Right lobe of liver (tissue), 6 donors: ENCODE results near the gene NBDY. TPM values are rescaled to one million over a fixed set of nuclear protein-coding genes. Genes with fewer than 3 reads are reported as not detected.

ENCODE experiments used
- ATAC-seq, 4 donors: fragments of 200-7000 bp; cut with Tn5 transposase; one replicate each; pipeline ENCODE4 v1.9.1; 2020; ENCODE audit warnings: mild to moderate bottlenecking in 4 of 4, moderate library complexity in 4 of 4
- DNase-seq, 3 donors: peaks; one replicate each; pipeline ENCODE4 v3.0.0-alpha.2; 2020
- H3K27ac ChIP-seq, 3 donors: fragments of 200-600 bp; one replicate each; pipeline ENCODE4 v1.8.0; 2022
- H3K27me3 ChIP-seq, 2 donors: fragments of 200-600 bp; one replicate each; pipeline ENCODE4 v1.8.0; 2022
- H3K36me3 ChIP-seq, 4 donors: fragments of 200-600 bp; sonication (generic) in 1 of 4; one replicate each; pipeline versions ENCODE4 v1.5.1 to v1.8.0; 2017 to 2022; ENCODE audit warnings: control low read depth in 1 of 4
- H3K4me1 ChIP-seq, 4 donors: fragments of 200-600 bp; sonication (generic) in 1 of 4; one replicate each; pipeline versions ENCODE4 v1.5.1 to v1.8.0; 2017 to 2022; ENCODE audit warnings: control low read depth in 1 of 4
- H3K4me3 ChIP-seq, 3 donors: fragments of 200-600 bp; one replicate each; pipeline ENCODE4 v1.8.0; 2022
- H3K9me3 ChIP-seq, 4 donors: fragments of 200-600 bp; sonication (generic) in 1 of 4; one replicate each; pipeline versions ENCODE4 v1.5.1 to v1.8.0; 2017 to 2022; ENCODE audit warnings: control low read depth in 1 of 4
- CTCF ChIP-seq, 4 donors: fragments of 200-600 bp in 3 of 4; fragments of 450-650 bp in 1 of 4; IDR thresholded peaks; one replicate each; pipeline versions ENCODE4 v1.5.1 to v1.8.0; 2016 to 2022; ENCODE audit warnings: antibody characterized with exemption in 4 of 4, mild to moderate bottlenecking in 2 of 4
- POLR2A ChIP-seq: fragments of 450-650 bp; IDR thresholded peaks from one replicate; pipeline ENCODE4 v1.6.1; 2017; ENCODE audit warnings: antibody characterized with exemption, mild to moderate bottlenecking
- WGBS: methylation state at CpG from one replicate; pipeline ENCODE4 v1.1.6; 2018; ENCODE audit warnings: low coverage, low lambda C conversion rate; ENCODE audit not compliant: insufficient coverage; ENCODE audit errors: missing lambda C conversion rate; 5-methylcytosine and 5-hydroxymethylcytosine counted together
- intact Hi-C, 2 donors: fragments of 100-400 bp; cut with DNase I; formaldehyde crosslinking; loops; one replicate each; pipeline versions ENCODE4 v1.11.2 to v1.14.1; 2022
- total RNA-seq, 6 experiments: library from RNA; depleted of rRNA in 2 of 6; stranded (reverse); fragments of >200 nt in 2 of 6; fragmentation: NEBNext Ultra II Directional in 3 of 6; extraction: Animal tissue kit (Norgen Biotek cat#: 25700) in 3 of 6; gene quantifications; one replicate each; pipeline versions ENCODE4 v1.1.0 to v1.2.4, GENCODE V29; 2016 to 2023
- donor health status: DM: no; HTN: yes; CAD: no.
- donor health status: DM: no; HTN: no; CAD: no.
- donor health status: DM: no; HTN: no; CAD: no.
- donor health status: DM: no; HTN: yes; CAD: no.
- donor health status: DM: no; HTN: yes; CAD: no.

NBDY gene
- total RNA-seq, 6 experiments from 2014 or later, result 2.8 to 10.0 (median 5.4) TPM

DNA sequence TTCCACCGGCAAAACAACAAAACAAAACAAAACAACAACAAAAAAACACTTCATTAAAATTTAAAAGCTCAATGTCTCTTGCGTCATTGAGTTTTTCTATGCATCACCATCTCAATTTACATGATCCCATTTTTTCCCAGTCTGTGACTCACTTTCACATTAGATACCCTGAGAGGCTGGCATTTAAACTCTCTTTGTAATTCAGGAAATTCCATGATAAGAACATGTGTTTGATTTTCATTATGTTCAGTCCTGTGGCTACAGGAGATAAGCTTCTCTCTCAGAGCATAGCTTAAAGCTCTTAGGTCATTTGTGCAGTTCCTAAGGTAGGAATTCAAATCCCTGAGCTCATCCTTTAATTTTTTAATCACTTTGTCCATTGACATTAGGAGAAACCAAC is 104.6 kb downstream of the NBDY start:
- TF ChIP-seq POLR2A (no peak), CTCF (IDR thresholded peaks at IDR 0.05) (no peak)
- H3K4me3 ChIP-seq, result no peak overlapping the region
- intact Hi-C loops, result no loop called here
- H3K27ac ChIP-seq, result no peak overlapping the region
- DNase-seq (no peak), ATAC-seq (no peak)
- no peaks in the 10 kb centered on the region for H3K27me3 ChIP-seq
- H3K9me3 ChIP-seq, result no peaks in the 10 kb centered on the region
- no peaks in the 10 kb centered on the region for H3K4me1 ChIP-seq
- no peaks in the 10 kb centered on the region for H3K36me3 ChIP-seq
- 83% methylated on average over 2 of the region's 2 CpGs for WGBS

GRCh38 chrX:56853436-56853835 is 124.4 kb downstream of the NBDY start:
- 69% methylated on average over 9 of the region's 9 CpGs for WGBS
- no peak for TF ChIP-seq POLR2A
- TF ChIP-seq CTCF (IDR thresholded peaks at IDR 0.05), result no peak
- intact Hi-C loops, result no loop called here
- no peaks in the 10 kb centered on the region for H3K36me3 ChIP-seq
- no peaks in the 10 kb centered on the region for H3K27me3 ChIP-seq
- no peak for DNase-seq
- no peak overlapping the region for H3K27ac ChIP-seq
- H3K4me3 ChIP-seq, result no peak overlapping the region
- no peaks in the 10 kb centered on the region for H3K4me1 ChIP-seq
- no peaks in the 10 kb centered on the region for H3K9me3 ChIP-seq
- no peak for ATAC-seq

DNA sequence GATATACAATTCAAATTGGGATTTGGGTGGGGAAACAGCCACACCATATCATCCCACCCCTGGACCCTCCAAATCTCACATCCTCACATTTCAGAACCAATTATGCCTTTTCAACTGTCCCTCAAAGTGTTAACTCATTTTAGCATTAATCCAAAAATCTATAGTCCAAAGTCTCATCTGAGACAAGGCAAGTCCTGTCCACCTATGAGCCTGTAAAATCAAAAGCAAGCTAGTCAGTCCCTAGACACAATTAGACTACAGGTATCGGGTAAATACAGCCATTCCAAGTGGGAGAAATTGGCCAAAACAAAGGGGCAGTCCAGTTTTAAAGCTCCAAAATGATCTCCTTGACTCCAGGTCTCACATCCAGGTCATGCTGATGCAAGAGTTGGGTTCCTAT is 128.0 kb downstream of the NBDY start:
- DNase-seq (no peak), ATAC-seq (peak; percentile 41 to 47 (median 44))
- 25% methylated on average over 1 of the region's 1 CpG for WGBS
- intact Hi-C loops, result no loop called here
- TF ChIP-seq POLR2A (no peak), CTCF (IDR thresholded peaks at IDR 0.05) (no peak)
- H3K4me3 ChIP-seq, result no peak overlapping the region
- no peaks in the 10 kb centered on the region for H3K36me3 ChIP-seq
- H3K27me3 ChIP-seq, result no peaks in the 10 kb centered on the region
- no peak overlapping the region for H3K27ac ChIP-seq
- no peaks in the 10 kb centered on the region for H3K9me3 ChIP-seq
- H3K4me1 ChIP-seq, result no peaks in the 10 kb centered on the region

- Histone ChIP-seq H3K9me3 (no peaks in the 10 kb centered on the region), H3K4me1 (no peaks in the 10 kb centered on the region), H3K27me3 (no peaks in the 10 kb centered on the region), H3K36me3 (no peaks in the 10 kb centered on the region), H3K27ac (no peak overlapping the region), H3K4me3 (no peak overlapping the region)
- DNase-seq, result no peak
- TF ChIP-seq POLR2A (no peak), CTCF (IDR thresholded peaks at IDR 0.05) (no peak)
- intact Hi-C loops, result no loop called here
- ATAC-seq, result no peak
- 61% methylated on average over 2 of the region's 2 CpGs for WGBS
These were observed 131.8 kb downstream of the NBDY start for GRCh38 chrX:56860888-56861287.

Other genes starting within 250 kb of the NBDY start
- gene UBQLN2, start 165.6 kb upstream of the NBDY start, total RNA-seq, result 10 to 100 TPM; 11.9 to 17.7 (median 13.6) TPM